Liver (tissue), 9 donors: ENCODE results near the gene MAP3K10. TPM values are rescaled to one million over a fixed set of nuclear protein-coding genes. Genes with fewer than 3 reads are reported as not detected.

Experiments used
- DNase-seq: peaks from one replicate; pipeline ENCODE4 v3.0.0-alpha.2; 2017; ENCODE audit warnings: low spot score
- H3K27ac ChIP-seq, 2 donors: one replicate each; pipeline ENCODE4 v1.7.0; 2013; ENCODE audit warnings: inconsistent platforms in 2 of 2, low read length in 2 of 2, control low read depth in 1 of 2, low read depth in 1 of 2, mild to moderate bottlenecking in 1 of 2
- H3K27me3 ChIP-seq, 4 donors: one replicate each; pipeline versions ENCODE4 v1.6.1 to v1.7.0; 2013; ENCODE audit warnings: low read length in 3 of 4, inconsistent platforms in 1 of 4, mild to moderate bottlenecking in 1 of 4, moderate library complexity in 1 of 4; ENCODE audit not compliant: control insufficient read depth in 4 of 4, insufficient read depth in 4 of 4
- H3K36me3 ChIP-seq, 4 donors: one replicate each; pipeline versions ENCODE4 v1.6.1 to v1.7.0; 2013; ENCODE audit warnings: low read length in 3 of 4, mild to moderate bottlenecking in 3 of 4, low read depth in 1 of 4, moderate library complexity in 1 of 4; ENCODE audit not compliant: control insufficient read depth in 4 of 4, insufficient read depth in 3 of 4
- H3K4me1 ChIP-seq, 4 donors: one replicate each; pipeline versions ENCODE4 v1.6.1 to v1.7.0; 2013; ENCODE audit warnings: low read length in 3 of 4, mild to moderate bottlenecking in 3 of 4, moderate library complexity in 1 of 4; ENCODE audit not compliant: control insufficient read depth in 4 of 4, insufficient read depth in 4 of 4
- H3K4me3 ChIP-seq, 3 donors: one replicate each; pipeline versions ENCODE4 v1.6.1 to v1.7.0; 2013; ENCODE audit warnings: low read length in 3 of 3, control low read depth in 1 of 3, low read depth in 1 of 3, mild to moderate bottlenecking in 1 of 3
- H3K9ac ChIP-seq, 2 donors: one replicate each; pipeline ENCODE4 v1.7.0; 2013; ENCODE audit warnings: low read length in 2 of 2, mild to moderate bottlenecking in 2 of 2, moderate library complexity in 2 of 2, control low read depth in 1 of 2, low read depth in 1 of 2
- H3K9me3 ChIP-seq, 4 donors: one replicate each; pipeline versions ENCODE4 v1.6.1 to v1.7.0; 2013; ENCODE audit warnings: low read length in 3 of 4; ENCODE audit not compliant: control insufficient read depth in 4 of 4
- ATF3 ChIP-seq: IDR thresholded peaks from 2 replicates; pipeline ENCODE4 v1.6.1; 2016; ENCODE audit warnings: antibody characterized with exemption
- CTCF ChIP-seq: fragments of 150-350 bp; IDR thresholded peaks from 2 replicates; pipeline ENCODE4 v1.5.1; 2017; ENCODE audit warnings: improper control_type of control experiment, low read depth, low read length; ENCODE audit not compliant: missing input control
- FOXA1 ChIP-seq: IDR thresholded peaks from 2 replicates; pipeline ENCODE4 v1.6.1; 2016; ENCODE audit warnings: antibody characterized with exemption
- GABPA ChIP-seq, 2 donors: IDR thresholded peaks in 1 of 2; conservative IDR thresholded peaks in 1 of 2; 2 replicates each; pipeline ENCODE4 v1.6.1; 2016; ENCODE audit warnings: antibody characterized with exemption in 2 of 2, mild to moderate bottlenecking in 1 of 2, moderate library complexity in 1 of 2
- HNF4A ChIP-seq, 2 donors: conservative IDR thresholded peaks; 2 replicates each; pipeline ENCODE4 v1.6.1; 2016; ENCODE audit warnings: antibody characterized with exemption in 2 of 2, mild to moderate bottlenecking in 2 of 2
- JUND ChIP-seq, 2 donors: IDR thresholded peaks; 2 replicates each; pipeline ENCODE4 v1.6.1; 2016; ENCODE audit warnings: antibody characterized with exemption in 2 of 2
- NR2F2 ChIP-seq: IDR thresholded peaks from 2 replicates; pipeline ENCODE4 v1.6.1; 2016; ENCODE audit warnings: antibody characterized with exemption
- RAD21 ChIP-seq, 2 donors: IDR thresholded peaks; 2 replicates each; pipeline ENCODE4 v1.6.1; 2016; ENCODE audit warnings: antibody characterized with exemption in 2 of 2, mild to moderate bottlenecking in 2 of 2
- RXRA ChIP-seq, 2 donors: IDR thresholded peaks; 2 replicates each; pipeline ENCODE4 v1.6.1; 2017 to 2018; ENCODE audit warnings: antibody characterized with exemption in 2 of 2, mild to moderate bottlenecking in 1 of 2
- SP1 ChIP-seq: IDR thresholded peaks from 2 replicates; pipeline ENCODE4 v1.6.1; 2018; ENCODE audit warnings: antibody characterized with exemption, mild to moderate bottlenecking
- TAF1 ChIP-seq: conservative IDR thresholded peaks from 2 replicates; pipeline ENCODE4 v1.6.1; 2016; ENCODE audit warnings: antibody characterized with exemption, mild to moderate bottlenecking
- WGBS: extraction: QIAGEN DNeasy Blood & Tissue Kit; methylation state at CpG from one replicate; pipeline ENCODE4 v1.1.7; 2013; 5-methylcytosine and 5-hydroxymethylcytosine counted together
- polyA plus RNA-seq, 2 donors: library from polyadenylated mRNA; stranded (reverse) in 1 of 2; unstranded in 1 of 2; fragments of 200-250 nt in 1 of 2; fragments of >200 nt in 1 of 2; fragmentation: Nextera tagmentation in 1 of 2; extraction: Ambion mirVana in 1 of 2; gene quantifications; one replicate each; pipeline versions ENCODE4 v1.2.1 to v1.2.3, GENCODE V29; 2013 to 2015
- total RNA-seq, 2 donors: library from RNA; depleted of rRNA; stranded (reverse); fragments of >200 nt; gene quantifications; one replicate each; pipeline ENCODE4 v1.2.3, GENCODE V29; 2014
- donor health status: healthy.
- donor health status: healthy.
- donor health status: healthy.
- donor health status: healthy.
- donor health status: healthy.

Gene MAP3K10
- total and polyA plus RNA-seq, 4 donors: 0.65 to 3.9 (median 2.1) TPM

GRCh38 chr19:40219721-40220276 lies 28.6 kb downstream of the MAP3K10 start:
- no peaks in the 10 kb centered on the region for H3K9me3 ChIP-seq
- DNase-seq: no peak
- no peaks in the 10 kb centered on the region for H3K36me3 ChIP-seq
- TF ChIP-seq JUND (IDR thresholded peaks at IDR 0.05) (no peak), SP1 (no peak), FOXA1 (no peak), NR2F2 (no peak), RAD21 (IDR thresholded peaks at IDR 0.05) (no peak), HNF4A (conservative IDR thresholded peaks at IDR 0.05) (no peak), ATF3 (no peak)
- no peak overlapping the region for H3K9ac ChIP-seq
- no peak overlapping the region for H3K4me3 ChIP-seq
- H3K27me3 ChIP-seq: peaks cover 0 to 8% (median 6%) of the 10 kb centered on the region in 4 donors
- 43% methylated on average over 8 of the region's 8 CpGs for WGBS
- H3K4me1 ChIP-seq: peaks cover 0 to 7% (median 2%) of the 10 kb centered on the region in 4 donors
- H3K27ac ChIP-seq: no peak overlapping the region

- Histone ChIP-seq H3K27me3 (peaks cover 0 to 8% (median 6%) of the 10 kb centered on the region in 4 donors), H3K36me3 (no peaks in the 10 kb centered on the region), H3K9ac (no peak overlapping the region), H3K4me3 (no peak overlapping the region), H3K9me3 (no peaks in the 10 kb centered on the region), H3K27ac (no peak overlapping the region), H3K4me1 (peaks cover 3 to 9% (median 5%) of the 10 kb centered on the region in 4 donors)
- DNase-seq: no peak
- 84% methylated on average over 9 of the region's 9 CpGs for WGBS
- TF ChIP-seq RXRA (IDR thresholded peaks at IDR 0.05): no peak
Measured at GRCh38 chr19:40220674-40221073, 29.4 kb downstream of the MAP3K10 start.

- H3K36me3 ChIP-seq: no peaks in the 10 kb centered on the region
- no peaks in the 10 kb centered on the region for H3K9me3 ChIP-seq
- no peak overlapping the region for H3K9ac ChIP-seq
- H3K27ac ChIP-seq: no peak overlapping the region
- H3K27me3 ChIP-seq: peaks cover 0 to 4% (median under 1%) of the 10 kb centered on the region in 4 donors
- peaks cover 8 to 19% (median 15%) of the 10 kb centered on the region in 4 donors for H3K4me1 ChIP-seq
- TF ChIP-seq GABPA (IDR thresholded peaks at IDR 0.05 in 1 of 2, conservative IDR thresholded peaks at IDR 0.05 in 1 of 2): peak in 1 of 2 donors; percentile 33
- peak; percentile 89 to 91 for TF ChIP-seq RAD21 (IDR thresholded peaks at IDR 0.05)
- peak; percentile 89 for TF ChIP-seq CTCF
- TF ChIP-seq RXRA (IDR thresholded peaks at IDR 0.05): peak in 1 of 2 donors; percentile 35
- no peak for TF ChIP-seq ATF3
- peak; percentile 94 for TF ChIP-seq SP1
- no peak for TF ChIP-seq TAF1
- H3K4me3 ChIP-seq: no peak overlapping the region
- peak; percentile 77 for DNase-seq
- 64% methylated on average over 41 of the region's 41 CpGs for WGBS
Measured at GRCh38 chr19:40221858-40222619, 30.8 kb downstream of the MAP3K10 start.
